Choroid plexus epithelial cell (primary cell): ENCODE measurements around the gene HBS1L.

ENCODE experiments used
- DNase-seq: peaks from one replicate; pipeline ENCODE4 v3.0.0-alpha.2; 2010; ENCODE audit warnings: low read depth
- H3K4me3 ChIP-seq: 2 replicates; pipeline ENCODE4 v1.5.1; 2011; ENCODE audit warnings: low read depth, mild to moderate bottlenecking, control low read depth, low read length, moderate library complexity
- TF ChIP-seq, protein P1 (sequence below): conservative IDR thresholded peaks from 2 replicates; pipeline ENCODE4 v1.5.1; 2011; ENCODE audit warnings: low read depth, mild to moderate bottlenecking, control low read depth, inconsistent platforms, low read length, moderate library complexity

Gene HBS1L

DNA sequence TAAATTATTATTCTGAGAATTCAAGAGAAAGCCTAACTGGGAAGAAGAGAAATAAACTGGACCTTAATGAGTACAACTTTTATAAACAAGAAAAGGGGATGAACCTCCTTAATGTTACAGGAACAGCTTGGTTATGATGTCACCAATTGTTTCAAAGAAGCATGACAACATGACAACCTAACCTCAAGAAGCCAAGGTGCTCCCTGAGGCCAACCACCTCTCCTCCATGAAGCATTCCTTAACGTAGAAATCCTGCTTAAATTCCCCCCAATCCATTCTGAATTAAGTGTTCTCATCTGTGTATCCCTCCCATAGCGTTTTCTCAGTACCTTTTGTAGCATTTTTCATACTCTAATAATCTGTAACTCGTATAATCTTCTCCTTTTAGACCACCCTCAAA is 1.7 kb downstream of the HBS1L start:
- DNase-seq: no peak
- H3K4me3 ChIP-seq: no peak overlapping the region
- TF ChIP-seq, protein P1, sequence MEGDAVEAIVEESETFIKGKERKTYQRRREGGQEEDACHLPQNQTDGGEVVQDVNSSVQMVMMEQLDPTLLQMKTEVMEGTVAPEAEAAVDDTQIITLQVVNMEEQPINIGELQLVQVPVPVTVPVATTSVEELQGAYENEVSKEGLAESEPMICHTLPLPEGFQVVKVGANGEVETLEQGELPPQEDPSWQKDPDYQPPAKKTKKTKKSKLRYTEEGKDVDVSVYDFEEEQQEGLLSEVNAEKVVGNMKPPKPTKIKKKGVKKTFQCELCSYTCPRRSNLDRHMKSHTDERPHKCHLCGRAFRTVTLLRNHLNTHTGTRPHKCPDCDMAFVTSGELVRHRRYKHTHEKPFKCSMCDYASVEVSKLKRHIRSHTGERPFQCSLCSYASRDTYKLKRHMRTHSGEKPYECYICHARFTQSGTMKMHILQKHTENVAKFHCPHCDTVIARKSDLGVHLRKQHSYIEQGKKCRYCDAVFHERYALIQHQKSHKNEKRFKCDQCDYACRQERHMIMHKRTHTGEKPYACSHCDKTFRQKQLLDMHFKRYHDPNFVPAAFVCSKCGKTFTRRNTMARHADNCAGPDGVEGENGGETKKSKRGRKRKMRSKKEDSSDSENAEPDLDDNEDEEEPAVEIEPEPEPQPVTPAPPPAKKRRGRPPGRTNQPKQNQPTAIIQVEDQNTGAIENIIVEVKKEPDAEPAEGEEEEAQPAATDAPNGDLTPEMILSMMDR: no peak

DNA sequence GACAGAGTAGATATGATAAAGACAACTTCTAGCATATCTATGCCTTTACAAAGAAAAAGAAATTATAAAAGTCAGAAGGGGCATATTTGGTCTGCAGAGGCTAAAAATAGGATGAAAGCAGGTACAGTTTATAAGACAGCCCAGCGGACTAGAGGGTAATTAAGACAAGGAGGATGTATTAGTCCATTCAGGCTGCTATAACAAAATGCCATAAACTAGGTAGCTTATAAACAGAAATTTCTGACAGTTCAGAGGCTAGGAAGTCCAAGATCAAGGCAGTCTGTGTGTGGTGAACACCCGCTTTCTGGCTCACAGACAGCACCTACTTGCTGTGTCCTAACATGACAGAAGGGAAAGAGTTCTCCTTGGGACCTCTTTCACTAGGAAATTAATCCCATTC is 5.7 kb downstream of the HBS1L start:
- TF ChIP-seq, protein P1: no peak

DNA sequence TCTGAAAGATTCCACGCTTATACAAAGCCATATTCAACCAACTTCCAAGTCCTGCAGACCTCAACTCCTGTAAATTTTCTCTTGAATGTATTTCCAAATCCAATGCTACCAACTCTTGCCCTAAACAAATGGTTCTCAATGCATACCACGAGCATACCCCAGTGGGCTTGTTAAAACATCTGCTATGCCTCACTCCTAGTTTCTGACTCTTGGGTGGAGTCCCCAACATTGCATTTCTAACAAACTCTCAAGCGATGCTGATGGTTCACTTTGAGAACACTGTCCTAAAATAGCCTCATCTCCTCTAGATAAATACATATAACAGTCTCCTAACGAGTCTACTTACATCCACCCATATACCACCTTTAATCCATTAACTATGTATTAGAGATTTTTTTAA is 7.3 kb downstream of the HBS1L start:
- no peak for DNase-seq
- TF ChIP-seq, protein P1: no peak
- H3K4me3 ChIP-seq: no peak overlapping the region

More for the DNA sequence above, 5.7 kb downstream of the HBS1L start:
- DNase-seq: no peak
- H3K4me3 ChIP-seq: no peak overlapping the region

DNA sequence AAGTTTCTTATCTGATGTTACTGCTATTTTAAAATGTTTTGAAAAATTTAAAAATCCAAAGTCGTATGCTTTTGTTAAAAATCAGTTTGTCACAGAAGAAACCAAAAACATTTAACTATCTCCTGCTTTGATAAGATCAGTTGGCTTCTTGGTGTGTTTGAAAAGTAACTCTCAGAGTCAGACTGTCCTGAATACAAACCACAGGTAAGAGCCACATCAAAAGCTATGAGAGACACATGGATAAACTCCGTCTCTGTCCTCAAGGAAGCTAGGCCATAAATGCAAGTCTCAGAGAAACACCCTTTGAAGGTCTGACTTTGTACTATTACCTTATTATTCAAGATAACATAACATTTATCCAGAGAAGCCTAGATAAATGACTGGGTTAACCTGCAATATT is 7.7 kb downstream of the HBS1L start:
- no peak for DNase-seq
- TF ChIP-seq, protein P1: no peak
- H3K4me3 ChIP-seq: no peak overlapping the region

DNA sequence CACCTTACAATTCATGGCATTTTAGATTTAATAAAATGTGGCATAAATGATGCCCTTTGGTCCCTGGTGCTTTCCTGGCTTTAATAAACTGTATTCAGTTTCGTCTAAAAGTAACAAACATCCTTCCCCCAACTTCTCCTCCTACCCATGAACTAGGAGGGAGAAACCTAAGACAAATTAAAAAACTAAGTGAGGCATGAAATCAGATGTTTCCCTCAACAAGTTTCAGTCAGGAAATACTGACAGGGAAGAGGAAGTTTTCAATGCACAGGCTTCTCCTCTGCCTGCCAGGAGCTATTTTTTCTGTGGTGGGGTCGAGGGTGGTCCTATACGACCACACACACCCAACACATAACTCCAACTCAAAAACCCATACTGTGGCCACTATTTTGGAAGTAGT is 10.0 kb downstream of the HBS1L start:
- DNase-seq: no peak
- TF ChIP-seq, protein P1: no peak
- no peak overlapping the region for H3K4me3 ChIP-seq

DNA sequence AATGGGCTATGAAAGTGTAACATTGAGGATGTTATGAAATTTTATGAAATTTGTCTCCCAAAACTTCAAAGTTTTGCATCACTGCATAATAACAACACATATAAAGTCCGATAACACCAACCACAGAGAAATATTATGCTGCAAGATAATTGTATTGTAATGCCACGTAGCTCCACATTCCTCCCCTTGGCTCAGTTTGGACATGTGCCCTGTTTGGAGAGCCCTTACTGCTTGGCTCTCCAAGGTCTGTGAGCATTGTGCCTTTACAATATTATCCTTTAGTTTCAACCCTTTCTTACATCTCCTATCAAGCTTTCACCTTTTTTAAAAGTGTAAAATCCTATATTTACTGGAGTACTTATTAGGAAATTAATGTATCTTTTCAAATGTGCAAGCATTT is 10.8 kb downstream of the HBS1L start:
- DNase-seq: no peak
- no peak overlapping the region for H3K4me3 ChIP-seq
- TF ChIP-seq, protein P1: no peak

DNA sequence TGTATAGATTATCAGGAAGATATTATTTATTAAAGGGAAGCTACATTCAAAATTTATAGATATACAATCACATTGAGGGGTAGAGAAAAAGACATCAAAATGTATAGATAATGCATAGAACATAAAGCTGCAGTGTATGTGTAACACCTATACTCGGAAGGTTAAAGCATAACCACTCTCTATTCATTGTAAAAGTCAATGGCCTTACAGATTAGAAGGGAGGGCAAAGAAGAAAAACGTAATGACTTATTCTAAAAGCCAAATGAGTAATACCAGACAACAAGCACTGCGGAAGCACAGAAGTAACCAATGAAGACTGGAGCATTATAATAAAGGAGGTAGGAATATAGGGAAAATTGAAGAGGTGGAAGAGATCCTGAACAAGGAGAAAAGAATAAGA is 11.3 kb downstream of the HBS1L start:
- DNase-seq: no peak
- TF ChIP-seq, protein P1: no peak
- no peak overlapping the region for H3K4me3 ChIP-seq
